Measurements from ENCODE around the gene QRFP. TPM values are rescaled to one million over a fixed set of nuclear protein-coding genes. Genes with fewer than 3 reads are reported as not detected.

Gene QRFP
- total RNA-seq, 1 experiment from 2014 or later = not detected

GRCh38 chr9:130845901-130846481, 50.6 kb downstream of the QRFP start:
- intact Hi-C loops (cut with micrococcal nuclease) = no loop called here
- peak overlapping the region; percentile 90 for H3K27ac Mint-ChIP-seq (ENCODE audit: low read depth, unreplicated experiment)
- POLR2A ChIA-PET = interaction anchor here (0.7 to 3.1 kb wide), 21 partner anchors 9 to 159 kb away, joined by 3 to 77 read pairs (median 4); partner anchors contain the start of genes ABL1 and EXOSC2
- CTCF ChIA-PET = interaction anchor here (0.6 to 3.1 kb wide), 8 partner anchors 20 to 945 kb away, joined by 3 to 17 read pairs (median 3); no protein-coding TSS in a partner anchor
- H3K27me3 Mint-ChIP-seq (ENCODE audit: insufficient read depth, unreplicated experiment) = no peaks in the 10 kb centered on the region
- peaks cover 24% of the 10 kb centered on the region for H3K36me3 Mint-ChIP-seq (ENCODE audit: insufficient read depth, unreplicated experiment)
- H3K4me1 Mint-ChIP-seq (ENCODE audit: insufficient read depth, unreplicated experiment) = peaks cover 63% of the 10 kb centered on the region
- peak overlapping the region; percentile 59 for H3K4me3 Mint-ChIP-seq (ENCODE audit: unreplicated experiment)
- BruUV-seq (replicated peaks) = no TSS peak
- DNase-seq (ENCODE audit: unreplicated experiment) = peak; percentile 52
- no peaks in the 10 kb centered on the region for H3K9me3 Mint-ChIP-seq (ENCODE audit: unreplicated experiment)
- TF ChIP-seq CTCF (IDR thresholded peaks at IDR 0.05; ENCODE audit: unreplicated experiment) = no peak

- peak overlapping the region; percentile 59 for H3K4me3 Mint-ChIP-seq (ENCODE audit: unreplicated experiment)
Observed at GRCh38 chr9:130845254-130845653, 51.4 kb downstream of the QRFP start.

GRCh38 chr9:130844044-130844451, 52.6 kb downstream of the QRFP start:
- DNase-seq (ENCODE audit: unreplicated experiment) = no peak
- H3K36me3 Mint-ChIP-seq (ENCODE audit: insufficient read depth, unreplicated experiment) = peaks cover 21% of the 10 kb centered on the region
- peaks cover 54% of the 10 kb centered on the region for H3K4me1 Mint-ChIP-seq (ENCODE audit: insufficient read depth, unreplicated experiment)
- H3K4me3 Mint-ChIP-seq (ENCODE audit: unreplicated experiment) = peak overlapping the region; percentile 10
- H3K9me3 Mint-ChIP-seq (ENCODE audit: unreplicated experiment) = no peaks in the 10 kb centered on the region
- BruUV-seq (replicated peaks) = no TSS peak
- intact Hi-C loops (cut with micrococcal nuclease) = no loop called here
- H3K27me3 Mint-ChIP-seq (ENCODE audit: insufficient read depth, unreplicated experiment) = no peaks in the 10 kb centered on the region
- peak overlapping the region; percentile 65 for H3K27ac Mint-ChIP-seq (ENCODE audit: low read depth, unreplicated experiment)
- TF ChIP-seq CTCF (IDR thresholded peaks at IDR 0.05; ENCODE audit: unreplicated experiment) = no peak
- POLR2A ChIA-PET = interaction anchor here (1.1 to 1.2 kb wide), 2 partner anchors 10 to 63 kb away, joined by 3 to 6 read pairs; no protein-coding TSS in a partner anchor
- CTCF ChIA-PET = interaction anchor here (0.6 to 0.7 kb wide), 2 partner anchors 20 to 147 kb away, joined by 3 read pairs; no protein-coding TSS in a partner anchor

More at GRCh38 chr9:130845254-130845653, 51.4 kb downstream of the QRFP start:
- intact Hi-C loops (cut with micrococcal nuclease) = no loop called here
- peak overlapping the region; percentile 90 for H3K27ac Mint-ChIP-seq (ENCODE audit: low read depth, unreplicated experiment)
- CTCF ChIA-PET = interaction anchor here (0.6 to 3.1 kb wide), 3 partner anchors 21 to 130 kb away, joined by 3 to 17 read pairs (median 8); no protein-coding TSS in a partner anchor
- H3K27me3 Mint-ChIP-seq (ENCODE audit: insufficient read depth, unreplicated experiment) = no peaks in the 10 kb centered on the region
- POLR2A ChIA-PET = interaction anchor here (0.8 to 3.1 kb wide), 10 partner anchors 8 to 152 kb away, joined by 3 to 77 read pairs (median 4); partner anchors contain the start of genes ABL1 and EXOSC2
- no TSS peak for BruUV-seq (replicated peaks)
- DNase-seq (ENCODE audit: unreplicated experiment) = peak; percentile 28
- TF ChIP-seq CTCF (IDR thresholded peaks at IDR 0.05; ENCODE audit: unreplicated experiment) = no peak
- no peaks in the 10 kb centered on the region for H3K9me3 Mint-ChIP-seq (ENCODE audit: unreplicated experiment)
- H3K36me3 Mint-ChIP-seq (ENCODE audit: insufficient read depth, unreplicated experiment) = peaks cover 21% of the 10 kb centered on the region
- H3K4me1 Mint-ChIP-seq (ENCODE audit: insufficient read depth, unreplicated experiment) = peaks cover 63% of the 10 kb centered on the region

GRCh38 chr9:130843049-130843908, 53.3 kb downstream of the QRFP start:
- DNase-seq (ENCODE audit: unreplicated experiment) = no peak
- intact Hi-C loops (cut with micrococcal nuclease) = no loop called here

More at GRCh38 chr9:130843049-130843908, 53.3 kb downstream of the QRFP start:
- ChIA-PET CTCF (interaction anchor here (0.5 to 0.8 kb wide), 2 partner anchors 139 to 203 kb away, joined by 3 to 4 read pairs; no protein-coding TSS in a partner anchor), POLR2A (interaction anchor here (0.8 to 1.2 kb wide), 4 partner anchors 11 to 149 kb away, joined by 3 to 6 read pairs (median 4); partner anchors contain the start of gene EXOSC2)
- Mint-ChIP-seq H3K36me3 (ENCODE audit: insufficient read depth, unreplicated experiment) (peaks cover 21% of the 10 kb centered on the region), H3K4me3 (ENCODE audit: unreplicated experiment) (peak overlapping the region; percentile 10), H3K27me3 (ENCODE audit: insufficient read depth, unreplicated experiment) (no peaks in the 10 kb centered on the region), H3K27ac (ENCODE audit: low read depth, unreplicated experiment) (peak overlapping the region; percentile 65), H3K4me1 (ENCODE audit: insufficient read depth, unreplicated experiment) (peaks cover 62% of the 10 kb centered on the region), H3K9me3 (ENCODE audit: unreplicated experiment) (no peaks in the 10 kb centered on the region)
- TF ChIP-seq CTCF (IDR thresholded peaks at IDR 0.05; ENCODE audit: unreplicated experiment) = no peak
- no TSS peak for BruUV-seq (replicated peaks)

Measured in MCF 10A (cell line).